ENCODE results near the gene CHD6.

CHD6 gene

GRCh38 chr20:41577129-41578009 lies 40.8 kb downstream of the CHD6 start:
- DNase-seq = no peak

DNA sequence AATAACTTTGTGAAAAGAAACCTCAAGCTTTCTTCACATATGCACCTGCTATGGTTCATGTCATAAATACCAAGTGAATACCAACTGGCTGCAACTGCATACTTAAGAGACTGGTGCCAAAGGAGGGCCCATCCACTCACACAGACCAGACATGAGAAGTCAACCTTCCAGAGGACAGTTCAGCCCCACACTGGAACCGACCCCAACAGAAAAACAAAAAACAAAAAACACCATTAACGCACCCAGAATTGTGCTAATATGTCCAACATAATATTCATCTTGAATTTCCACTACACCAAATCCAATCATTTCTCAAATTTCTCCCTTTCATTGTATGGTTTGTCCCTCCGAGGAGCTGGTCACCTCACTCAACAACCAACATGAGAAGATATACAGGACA lies 42.8 kb downstream of the CHD6 start:
- no peak for DNase-seq

- no peak for DNase-seq
Observed at GRCh38 chr20:41574802-41575389, 43.3 kb downstream of the CHD6 start.

GRCh38 chr20:41573955-41574354 lies 44.2 kb downstream of the CHD6 start:
- DNase-seq = no peak

GRCh38 chr20:41572010-41572572 lies 46.1 kb downstream of the CHD6 start:
- DNase-seq = no peak

DNA sequence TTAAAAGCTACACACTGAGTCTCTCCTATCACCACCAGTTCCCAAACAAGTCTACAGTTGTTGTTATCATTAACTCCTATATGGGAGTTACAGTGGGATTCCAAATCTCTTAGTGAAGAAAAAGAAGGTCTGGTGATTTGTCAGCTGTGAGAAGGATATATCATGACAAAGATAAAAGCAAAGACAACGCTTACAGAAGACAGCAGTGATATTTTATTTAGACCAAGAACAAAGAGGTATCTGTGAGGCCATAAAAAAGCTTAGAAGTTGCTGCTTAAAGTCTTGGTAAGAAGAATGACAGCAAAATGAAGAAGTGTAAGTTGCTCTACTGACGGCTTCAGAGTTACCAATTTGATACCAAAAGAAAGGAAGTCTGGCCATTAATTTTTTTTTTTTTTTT lies 47.2 kb downstream of the CHD6 start:
- DNase-seq = no peak

DNA sequence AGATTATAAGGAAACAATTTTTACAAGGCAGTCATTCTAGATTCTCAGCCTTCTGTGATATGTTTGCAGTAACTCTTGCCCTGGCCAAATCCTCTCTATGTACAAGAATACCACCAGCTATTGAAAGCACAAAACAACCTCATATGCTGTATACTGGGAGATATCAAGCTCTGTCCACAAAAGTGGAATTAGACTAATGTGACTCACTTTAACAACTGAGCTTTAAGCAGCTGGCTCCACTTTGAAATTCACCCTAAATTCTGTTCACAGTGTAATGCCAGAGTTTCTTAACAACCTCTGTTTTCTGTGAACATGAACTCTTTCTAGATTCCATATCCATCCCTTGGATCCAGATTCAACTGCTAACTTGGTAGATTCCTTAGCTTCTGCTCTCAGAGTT lies 47.6 kb downstream of the CHD6 start:
- no peak for DNase-seq

DNA sequence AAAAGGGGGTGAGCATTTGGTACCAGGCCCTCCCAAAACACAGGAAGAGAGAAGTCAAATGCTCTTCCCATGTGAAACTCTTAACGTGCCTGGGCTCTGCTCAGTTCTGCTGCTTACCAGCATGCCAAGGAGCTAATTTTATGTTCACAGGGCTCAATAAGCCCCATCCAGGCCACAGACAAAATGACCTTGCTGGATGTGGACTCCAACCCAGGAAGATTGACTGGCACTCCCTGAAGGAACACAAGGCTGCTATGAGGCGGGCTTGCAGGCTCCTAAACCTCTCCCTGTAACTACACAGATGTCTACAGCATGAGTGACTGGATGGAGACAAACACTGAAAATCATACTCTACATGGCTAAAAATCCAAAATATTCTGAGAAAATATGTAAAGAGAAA lies 50.6 kb downstream of the CHD6 start:
- DNase-seq = no peak

- DNase-seq = no peak
Observed at GRCh38 chr20:41566896-41567527, 51.2 kb downstream of the CHD6 start.

DNA sequence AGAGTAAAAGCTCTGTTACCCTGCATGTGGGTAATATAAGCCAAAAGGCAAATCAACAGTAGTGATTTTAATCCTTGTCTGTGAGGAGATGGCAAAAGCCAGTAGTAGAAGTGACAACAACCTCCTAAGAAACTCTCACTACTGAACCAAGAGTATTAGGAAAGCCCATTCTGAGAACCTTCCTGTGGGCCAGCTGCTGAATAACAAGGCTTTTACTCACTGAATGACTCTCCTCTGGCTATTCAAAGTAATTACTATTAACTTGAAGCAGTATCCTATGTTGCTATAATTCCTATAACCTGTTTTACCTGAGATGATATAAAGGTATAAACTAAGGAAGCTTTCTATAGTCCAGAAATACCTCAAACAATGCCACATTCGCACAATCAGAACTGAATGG lies 55.1 kb downstream of the CHD6 start:
- DNase-seq = no peak

DNA sequence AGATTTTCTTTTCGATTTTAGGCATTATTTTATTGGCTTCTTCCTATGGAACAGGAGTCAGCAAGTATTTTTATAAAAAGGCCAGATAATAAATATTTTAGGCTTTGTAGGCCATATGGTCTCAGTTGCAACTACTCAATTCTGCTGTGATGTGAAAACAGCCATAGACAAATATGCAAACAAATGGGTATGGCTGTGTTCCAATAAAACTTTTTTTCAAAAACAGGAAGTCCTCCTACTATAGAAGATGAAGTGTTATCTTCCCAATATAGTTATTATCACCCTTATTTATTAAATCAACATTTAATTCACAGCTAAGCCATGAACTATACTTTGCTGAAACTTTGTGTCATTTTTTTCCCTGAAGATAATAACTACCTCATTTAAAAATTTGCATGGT lies 57.2 kb downstream of the CHD6 start:
- no peak for DNase-seq

GRCh38 chr20:41559658-41560057 lies 58.5 kb downstream of the CHD6 start:
- no peak for DNase-seq

DNA sequence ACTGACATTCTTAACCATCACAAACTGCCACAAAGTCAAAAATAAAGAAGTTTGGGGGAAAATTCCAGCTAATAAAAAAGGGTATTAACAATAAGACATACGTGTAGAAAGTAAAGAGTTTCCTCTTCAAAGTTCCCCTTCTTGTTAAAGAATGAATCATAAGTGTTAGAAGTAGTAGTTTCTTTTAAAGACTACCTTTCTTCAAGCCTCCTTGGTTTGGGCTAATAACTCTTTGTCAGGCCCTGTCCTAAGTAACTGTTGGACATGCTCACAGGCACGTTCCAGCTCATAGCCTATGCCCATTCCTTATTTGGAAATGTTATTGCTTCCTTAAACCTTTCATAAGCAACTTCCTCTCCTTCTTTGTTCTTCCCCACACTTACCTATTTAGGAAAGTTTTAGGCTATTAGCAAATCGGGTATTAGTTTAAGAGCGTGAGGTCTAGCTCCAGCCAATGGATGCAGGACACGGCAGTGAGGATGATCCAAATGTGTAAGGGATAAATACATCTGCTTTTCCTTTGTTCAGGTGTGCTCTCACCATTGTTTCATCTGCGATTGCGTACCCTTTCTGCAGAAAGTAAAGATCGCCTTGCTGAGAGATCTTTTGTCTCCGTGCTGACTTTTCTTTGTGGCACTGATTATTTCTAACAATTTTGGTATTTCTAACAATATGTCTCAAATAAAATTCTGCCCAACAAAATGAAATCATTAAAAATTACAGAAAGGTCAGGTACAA lies 64.9 kb downstream of the CHD6 start:
- no peak for DNase-seq

GRCh38 chr20:41552295-41553068 lies 65.7 kb downstream of the CHD6 start:
- DNase-seq = no peak

DNA sequence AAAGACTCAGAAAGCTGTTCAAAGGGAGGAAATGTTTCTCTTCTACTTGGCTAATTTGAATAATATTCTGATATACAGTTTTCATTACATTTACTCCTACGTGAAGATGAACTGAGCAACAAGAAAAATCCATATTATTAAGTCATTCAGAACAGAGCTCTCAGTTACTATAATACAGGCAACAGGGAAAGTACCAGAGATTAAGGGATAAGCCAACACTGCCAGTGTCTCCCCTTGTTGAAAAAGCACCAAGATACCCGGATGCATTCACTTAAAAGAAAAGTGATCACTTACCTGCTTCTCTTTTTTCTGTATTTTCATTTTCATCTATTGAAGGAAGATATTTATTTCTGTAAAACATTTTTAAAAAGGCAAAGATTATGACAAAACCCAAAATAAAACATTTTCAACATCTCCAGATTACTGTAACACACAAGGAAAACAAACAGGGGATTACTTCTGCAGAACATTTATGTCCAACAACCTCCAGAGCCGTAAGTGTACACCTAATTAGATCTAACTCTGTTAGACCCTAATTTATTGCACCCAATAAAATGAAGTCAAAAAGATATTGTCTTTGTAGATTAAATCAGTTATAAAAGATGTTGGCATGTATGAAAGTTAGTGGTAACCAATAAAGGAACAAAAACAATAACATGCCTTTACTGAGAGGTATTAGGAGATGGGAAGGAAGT lies 67.0 kb downstream of the CHD6 start:
- DNase-seq = no peak

- no peak for DNase-seq
Observed at GRCh38 chr20:41547221-41547620, 71.0 kb downstream of the CHD6 start.

- DNase-seq = no peak
Observed at GRCh38 chr20:41546535-41546934, 71.6 kb downstream of the CHD6 start.

- DNase-seq = no peak
Observed at GRCh38 chr20:41544472-41544871, 73.7 kb downstream of the CHD6 start.

DNA sequence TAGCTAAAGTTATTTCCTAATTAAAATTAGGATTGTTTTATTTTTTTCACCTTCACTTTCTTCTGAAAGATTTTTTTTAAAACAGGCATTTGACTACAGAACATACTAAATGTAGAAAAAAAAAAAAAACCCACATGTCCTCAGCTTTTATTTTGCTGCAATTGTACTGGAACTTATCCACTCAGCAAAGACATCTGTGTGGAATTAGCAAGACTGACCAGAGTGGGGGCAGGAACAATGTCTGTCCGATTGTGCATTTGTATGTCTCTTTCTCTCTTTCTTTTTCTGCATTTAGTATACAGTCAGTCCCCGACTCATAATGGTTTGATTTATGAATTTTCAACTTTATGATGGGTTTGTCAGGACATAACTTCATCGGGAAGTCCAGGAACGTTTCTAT lies 77.3 kb downstream of the CHD6 start:
- no peak for DNase-seq

DNA sequence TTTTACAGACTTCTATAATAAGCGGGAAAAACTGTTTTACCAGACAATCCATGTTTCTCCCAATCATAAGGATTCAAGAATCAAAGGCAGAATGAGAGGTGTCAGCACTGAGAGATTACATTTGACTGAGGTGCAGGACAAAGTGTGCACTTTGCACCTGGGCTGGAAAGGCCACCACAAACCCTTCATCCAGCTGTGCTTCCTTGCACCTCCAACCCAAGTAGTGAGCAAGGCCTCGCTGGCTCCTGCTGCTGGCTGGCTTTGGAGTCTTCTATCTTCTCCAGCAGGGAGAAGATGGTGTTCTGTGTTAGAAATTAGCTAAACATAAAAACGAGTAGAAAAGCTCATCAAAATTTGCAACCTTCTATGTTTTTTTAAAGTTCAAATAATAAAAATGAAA lies 77.7 kb downstream of the CHD6 start:
- no peak for DNase-seq

DNA sequence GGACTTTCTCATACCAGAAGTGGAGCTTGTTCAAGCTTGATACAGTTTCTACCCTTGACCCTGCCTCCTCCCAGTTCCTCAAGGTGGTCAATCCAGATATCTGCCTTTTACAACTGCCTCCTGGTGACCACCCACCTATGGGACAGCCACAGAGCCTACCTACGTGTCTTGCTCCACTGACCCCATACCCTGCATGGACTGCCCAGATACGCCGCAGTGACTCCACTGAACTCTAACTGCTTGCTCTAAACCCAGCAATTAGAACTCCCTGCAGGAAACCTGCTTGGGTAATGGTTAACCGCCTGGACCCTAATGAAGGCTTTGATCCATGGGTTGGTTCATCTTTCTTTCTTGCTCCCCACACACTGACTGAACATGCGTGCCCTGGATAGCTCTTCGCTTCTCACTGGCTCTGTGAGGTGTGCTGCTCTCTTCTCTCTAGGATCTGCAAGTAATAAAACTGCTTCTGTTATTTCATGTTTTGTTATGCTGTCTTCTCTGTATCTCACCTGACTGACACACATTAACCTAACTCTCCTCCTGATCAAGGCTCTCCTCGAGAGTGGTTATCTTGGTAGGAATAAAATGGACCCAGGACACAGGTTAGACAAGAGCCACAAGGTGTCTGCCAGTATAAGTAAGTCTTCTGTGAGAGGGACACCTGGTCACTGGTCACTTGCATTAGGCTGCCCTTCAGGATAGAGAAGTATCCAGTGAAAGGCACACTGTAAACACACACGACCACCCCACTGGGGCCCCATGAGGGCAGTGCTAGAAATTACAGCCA lies 79.2 kb downstream of the CHD6 start:
- peak; percentile 49 for DNase-seq
